ENCODE data around the gene TTC14.

The TTC14 gene

DNA sequence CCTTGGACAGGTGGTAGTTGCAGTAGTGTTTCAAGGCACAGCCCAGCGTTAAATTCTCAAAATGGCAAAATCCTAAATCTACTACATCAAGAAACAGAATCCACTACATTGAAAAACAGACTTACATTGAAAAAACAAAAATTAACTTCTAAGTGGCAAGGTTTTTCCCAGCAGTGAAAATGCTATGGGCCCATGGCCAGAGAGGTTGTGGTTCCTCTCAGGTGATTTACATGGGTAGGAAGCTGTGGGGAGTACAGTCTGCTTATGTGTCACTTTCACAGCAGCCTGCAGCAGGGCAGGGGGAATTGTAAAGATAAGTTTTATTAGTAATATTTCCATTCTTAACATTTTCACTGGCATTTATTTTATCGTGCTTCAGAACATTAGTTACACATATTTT lies 24.9 kb downstream of the TTC14 start:
- H3K27ac ChIP-seq: no peak overlapping the region
- H3K36me3 ChIP-seq: peaks cover 17% of the 10 kb centered on the region
- H3K4me1 ChIP-seq: no peaks in the 10 kb centered on the region
- H3K9me3 ChIP-seq: no peaks in the 10 kb centered on the region
- H3K4me3 ChIP-seq: no peak overlapping the region
- TF ChIP-seq Cebpa-rat (IDR thresholded peaks at IDR 0.05): no peak
- H3K9ac ChIP-seq: no peak overlapping the region
- H3K4me2 ChIP-seq: no peak overlapping the region
- H3K27me3 ChIP-seq: no peaks in the 10 kb centered on the region
- no peaks in the 10 kb centered on the region for H4K20me1 ChIP-seq

DNA sequence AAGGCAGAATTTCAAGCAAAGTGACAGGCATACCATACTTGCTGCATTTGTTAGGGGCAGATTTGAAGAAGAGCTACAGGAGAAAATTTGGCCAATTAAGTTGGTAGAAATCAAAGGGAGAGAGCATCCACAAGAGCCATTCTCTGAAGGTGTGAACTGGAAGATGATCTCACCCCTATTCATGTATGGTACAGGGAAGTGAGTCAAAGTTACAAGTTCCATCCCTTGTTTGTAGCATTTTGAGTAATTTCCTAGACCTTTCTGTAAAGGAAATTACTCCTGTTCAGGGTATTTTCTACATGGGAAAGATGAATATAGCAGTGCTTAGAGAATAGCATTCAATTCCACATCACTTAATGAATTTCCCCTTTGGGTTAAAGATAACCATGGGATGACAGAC lies 28.4 kb downstream of the TTC14 start:
- Histone ChIP-seq H4K20me1 (no peaks in the 10 kb centered on the region), H3K36me3 (peaks cover 16% of the 10 kb centered on the region), H3K27me3 (no peaks in the 10 kb centered on the region), H3K4me3 (no peak overlapping the region), H3K9me3 (no peaks in the 10 kb centered on the region), H3K4me2 (no peak overlapping the region), H3K27ac (no peak overlapping the region), H3K9ac (no peak overlapping the region), H3K4me1 (no peaks in the 10 kb centered on the region)
- no peak for TF ChIP-seq Cebpa-rat (IDR thresholded peaks at IDR 0.05)

DNA sequence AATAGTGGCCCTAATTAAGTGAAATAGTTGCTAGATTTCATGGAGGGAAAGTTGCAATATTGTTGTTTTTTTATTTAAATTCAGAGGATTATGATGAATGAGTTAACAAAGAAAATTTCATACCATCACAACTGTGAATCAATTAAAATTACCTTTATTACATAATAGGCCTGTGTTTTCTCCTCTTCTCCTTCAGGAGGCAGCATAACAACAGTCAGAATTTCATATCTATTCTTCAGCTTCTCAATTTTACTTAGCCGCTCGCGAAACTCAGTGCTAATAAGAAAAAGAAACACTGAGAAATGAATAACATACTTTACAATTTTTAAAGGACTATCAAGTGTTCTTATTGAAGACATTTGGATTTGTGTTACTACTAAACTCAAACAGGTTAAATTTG lies 29.4 kb downstream of the TTC14 start:
- Histone ChIP-seq H3K27ac (no peak overlapping the region), H4K20me1 (no peaks in the 10 kb centered on the region), H3K9me3 (no peaks in the 10 kb centered on the region), H3K9ac (no peak overlapping the region), H3K4me2 (no peak overlapping the region), H3K27me3 (no peaks in the 10 kb centered on the region), H3K4me3 (no peak overlapping the region), H3K4me1 (no peaks in the 10 kb centered on the region), H3K36me3 (peaks cover 6% of the 10 kb centered on the region)
- no peak for TF ChIP-seq Cebpa-rat (IDR thresholded peaks at IDR 0.05)

DNA sequence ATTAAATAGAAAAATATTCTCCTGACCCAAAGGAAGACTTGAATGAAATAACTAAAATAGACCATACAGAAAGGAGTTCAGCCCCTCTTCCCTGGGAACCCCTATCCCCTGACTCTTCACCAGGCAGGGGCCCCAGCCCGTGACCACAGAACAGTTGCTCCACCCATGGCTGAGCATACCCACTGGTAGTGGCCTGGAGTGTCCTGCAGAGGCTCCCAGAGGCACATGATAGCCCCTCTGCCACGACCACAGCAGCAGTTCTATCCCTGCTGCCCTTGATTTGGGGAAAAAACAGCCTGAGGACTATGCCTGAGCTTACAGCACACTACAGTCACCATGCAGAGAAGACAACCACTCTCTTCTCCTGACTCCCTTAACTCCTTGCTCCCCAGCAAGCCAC lies 31.8 kb downstream of the TTC14 start:
- Histone ChIP-seq H4K20me1 (no peaks in the 10 kb centered on the region), H3K9ac (no peak overlapping the region), H3K27ac (no peak overlapping the region), H3K9me3 (no peaks in the 10 kb centered on the region), H3K4me2 (no peak overlapping the region), H3K4me3 (no peak overlapping the region), H3K4me1 (no peaks in the 10 kb centered on the region), H3K27me3 (no peaks in the 10 kb centered on the region), H3K36me3 (no peaks in the 10 kb centered on the region)
- TF ChIP-seq Cebpa-rat (IDR thresholded peaks at IDR 0.05): no peak

DNA sequence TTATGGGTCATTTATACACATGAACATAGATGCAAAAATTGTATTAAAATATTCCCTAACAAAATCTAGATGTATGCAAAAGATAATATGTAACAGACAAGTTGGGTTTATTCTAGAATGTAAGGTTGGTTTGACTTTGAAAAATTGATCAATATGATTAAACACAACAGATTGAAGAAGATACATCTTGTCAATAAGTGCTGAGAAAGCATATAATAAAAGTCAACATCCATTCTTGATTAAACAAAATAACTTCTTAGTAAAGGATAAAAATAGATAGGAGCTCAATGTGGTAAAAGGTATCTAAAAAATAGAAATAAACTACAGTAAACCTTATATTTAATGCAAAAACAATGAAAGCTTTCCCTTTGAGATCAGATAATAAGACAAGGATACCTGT lies 39.0 kb downstream of the TTC14 start:
- Histone ChIP-seq H3K36me3 (no peaks in the 10 kb centered on the region), H3K4me2 (no peak overlapping the region), H3K4me3 (no peak overlapping the region), H3K4me1 (no peaks in the 10 kb centered on the region), H3K27ac (no peak overlapping the region), H4K20me1 (no peaks in the 10 kb centered on the region), H3K27me3 (no peaks in the 10 kb centered on the region), H3K9ac (no peak overlapping the region), H3K9me3 (no peaks in the 10 kb centered on the region)
- TF ChIP-seq Cebpa-rat (IDR thresholded peaks at IDR 0.05): no peak

DNA sequence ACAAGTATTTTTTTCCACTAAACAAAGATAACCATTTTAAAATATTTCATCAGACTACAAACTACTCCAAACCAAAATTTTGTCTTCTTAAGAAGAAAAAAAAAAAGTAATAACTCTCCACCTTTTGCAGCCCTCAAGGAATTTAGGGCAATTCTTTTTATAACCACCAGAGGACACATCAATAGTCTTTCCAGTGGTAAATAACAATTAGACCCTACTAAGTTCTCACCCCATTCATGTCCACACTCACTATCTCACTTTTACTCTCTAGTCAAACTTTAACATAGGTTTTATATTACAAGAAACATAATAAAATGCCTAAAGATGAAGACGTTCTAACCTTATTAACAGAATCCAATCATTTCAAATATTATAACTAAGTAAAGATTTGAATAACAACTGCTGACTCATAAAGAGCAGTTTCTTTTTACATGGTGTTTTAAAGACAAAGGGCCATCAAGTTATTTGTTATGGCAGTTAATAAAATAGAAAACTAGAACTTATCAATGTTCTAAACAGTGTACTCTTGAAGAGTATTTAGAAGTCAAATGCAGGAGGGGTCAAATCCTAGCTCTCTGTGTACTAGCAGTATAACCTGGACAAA lies 44.3 kb downstream of the TTC14 start:
- H3K9me3 ChIP-seq: no peaks in the 10 kb centered on the region
- no peaks in the 10 kb centered on the region for H3K27me3 ChIP-seq
- H4K20me1 ChIP-seq: no peaks in the 10 kb centered on the region
- H3K9ac ChIP-seq: no peak overlapping the region
- no peak overlapping the region for H3K4me2 ChIP-seq
- H3K4me3 ChIP-seq: no peak overlapping the region
- no peak for TF ChIP-seq Cebpa-rat (IDR thresholded peaks at IDR 0.05)
- H3K4me1 ChIP-seq: no peaks in the 10 kb centered on the region
- no peaks in the 10 kb centered on the region for H3K36me3 ChIP-seq
- no peak overlapping the region for H3K27ac ChIP-seq

DNA sequence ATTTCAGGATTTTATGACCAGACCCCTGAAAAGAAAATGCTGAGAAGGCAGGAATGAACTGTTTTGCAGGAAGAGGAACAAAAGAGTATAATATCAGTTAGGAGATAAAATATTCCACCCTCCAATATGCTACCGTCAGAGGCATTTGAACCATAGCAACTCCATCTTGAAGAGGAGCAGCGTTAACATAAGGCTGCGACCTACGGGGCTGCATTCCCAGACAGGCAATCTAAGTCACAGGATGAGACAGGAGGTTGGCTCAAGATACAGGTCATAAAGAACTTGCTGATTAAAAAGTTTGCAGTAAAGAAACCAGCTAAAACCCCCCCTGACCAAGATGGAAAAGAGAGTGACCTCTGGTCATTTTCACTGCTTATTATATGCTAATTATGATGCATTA lies 54.4 kb downstream of the TTC14 start:
- no peak overlapping the region for H3K4me3 ChIP-seq
- no peaks in the 10 kb centered on the region for H3K36me3 ChIP-seq
- no peaks in the 10 kb centered on the region for H4K20me1 ChIP-seq
- no peak overlapping the region for H3K4me2 ChIP-seq
- H3K9ac ChIP-seq: no peak overlapping the region
- H3K4me1 ChIP-seq: no peaks in the 10 kb centered on the region
- no peak overlapping the region for H3K27ac ChIP-seq
- H3K27me3 ChIP-seq: no peaks in the 10 kb centered on the region
- no peaks in the 10 kb centered on the region for H3K9me3 ChIP-seq
- TF ChIP-seq Cebpa-rat (IDR thresholded peaks at IDR 0.05): no peak

DNA sequence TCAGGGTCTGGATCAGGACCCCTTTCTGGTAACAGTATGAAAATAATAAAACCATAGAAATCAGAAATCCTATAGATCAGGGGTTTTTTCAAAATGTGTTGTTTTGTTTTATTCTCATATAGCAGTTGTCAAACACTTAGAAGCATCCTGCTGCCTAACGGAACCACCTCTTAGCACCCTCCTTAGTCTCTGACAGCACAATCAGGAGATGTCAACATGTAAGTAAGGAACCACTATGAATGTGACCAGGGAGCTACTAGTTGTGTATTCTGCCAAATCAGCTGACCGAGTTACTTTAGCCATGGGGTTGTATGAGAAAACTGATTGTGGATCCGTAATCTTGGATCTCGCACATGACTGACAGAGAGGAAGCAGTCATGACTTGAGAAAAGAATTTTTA lies 55.1 kb downstream of the TTC14 start:
- Histone ChIP-seq H3K4me3 (no peak overlapping the region), H3K4me1 (no peaks in the 10 kb centered on the region), H3K36me3 (no peaks in the 10 kb centered on the region), H3K9me3 (no peaks in the 10 kb centered on the region), H4K20me1 (no peaks in the 10 kb centered on the region), H3K27ac (no peak overlapping the region), H3K9ac (no peak overlapping the region), H3K27me3 (no peaks in the 10 kb centered on the region), H3K4me2 (no peak overlapping the region)
- no peak for TF ChIP-seq Cebpa-rat (IDR thresholded peaks at IDR 0.05)

All from BLaER1 (cell line).